Measurements from ENCODE around the gene AGRP. TPM values are rescaled to one million over a fixed set of nuclear protein-coding genes. Genes with fewer than 3 reads are reported as not detected.

The AGRP gene
- total RNA-seq, 2 donors from 2014 or later = not detected

DNA sequence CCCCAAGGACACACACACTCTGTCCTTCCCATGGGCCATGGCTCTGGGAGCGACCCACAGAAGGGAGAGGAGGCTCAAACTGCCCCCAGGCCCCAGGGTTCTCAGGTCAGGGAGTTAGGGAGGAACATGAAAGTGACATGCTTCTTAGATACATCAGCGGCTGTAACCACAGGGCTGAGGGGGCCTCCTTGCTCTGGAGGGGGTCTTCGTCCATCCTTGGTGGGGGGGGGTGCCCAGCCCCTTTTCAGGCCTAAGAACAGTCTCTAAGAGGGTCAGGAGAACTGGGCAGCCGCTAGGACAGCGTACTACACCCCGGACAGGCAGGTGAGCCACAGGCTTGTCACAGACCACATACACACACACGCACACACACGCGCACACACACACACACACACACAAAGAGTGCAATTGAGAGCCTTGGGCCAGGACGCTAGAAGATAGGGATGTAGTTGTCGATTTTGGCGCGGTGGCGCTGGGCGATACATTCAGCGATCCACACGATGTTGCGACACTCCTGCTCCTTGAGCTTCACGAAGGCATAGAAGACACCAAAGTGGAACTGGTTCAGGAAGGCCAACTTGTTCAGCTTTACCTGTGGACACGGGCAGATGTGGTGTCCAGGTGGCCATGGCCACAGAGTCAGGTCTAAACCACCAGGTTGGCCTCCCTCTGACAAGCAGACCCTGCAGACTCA lies 45.1 kb downstream of the AGRP start:
- ATAC-seq (no peak), DNase-seq (no peak)
- intact Hi-C loops (cut with DNase I) = no loop called here

DNA sequence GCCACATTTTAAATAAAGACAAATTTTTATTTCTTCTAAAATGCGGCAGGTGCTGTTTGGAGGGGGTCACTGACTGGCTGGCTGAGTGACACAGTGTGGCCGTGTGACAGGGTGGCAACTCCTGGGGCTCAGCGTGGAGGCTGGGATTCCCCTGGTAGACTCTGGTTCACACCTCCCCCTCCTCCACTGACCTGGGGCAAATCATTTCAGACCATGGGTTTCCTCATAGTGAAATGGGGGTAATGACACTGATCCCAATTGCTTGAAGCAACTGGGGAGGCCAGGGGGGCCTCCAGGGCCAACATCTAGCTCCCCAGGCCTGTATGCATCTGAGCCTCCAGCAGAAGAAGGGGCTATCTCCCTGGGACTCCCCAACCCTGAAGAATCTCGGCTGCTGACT lies 45.8 kb downstream of the AGRP start:
- intact Hi-C loops (cut with DNase I) = no loop called here
- no peak for DNase-seq
- no peak for ATAC-seq

DNA sequence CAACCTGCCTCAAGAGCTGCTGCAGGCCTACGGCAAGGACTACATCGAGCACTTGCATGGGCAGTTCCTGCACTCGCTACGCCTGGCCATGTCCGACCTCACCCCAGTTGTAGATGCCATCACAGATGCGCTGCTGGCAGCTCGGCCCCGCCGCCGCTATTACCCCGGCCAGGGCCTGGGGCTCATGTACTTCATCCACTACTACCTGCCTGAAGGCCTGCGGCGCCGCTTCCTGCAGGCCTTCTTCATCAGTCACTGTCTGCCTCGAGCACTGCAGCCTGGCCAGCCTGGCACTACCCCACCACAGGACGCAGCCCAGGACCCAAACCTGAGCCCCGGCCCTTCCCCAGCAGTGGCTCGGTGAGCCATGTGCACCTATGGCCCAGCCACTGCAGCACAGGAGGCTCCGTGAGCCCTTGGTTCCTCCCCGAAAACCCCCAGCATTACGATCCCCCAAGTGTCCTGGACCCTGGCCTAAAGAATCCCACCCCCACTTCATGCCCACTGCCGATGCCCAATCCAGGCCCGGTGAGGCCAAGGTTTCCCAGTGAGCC lies 46.6 kb downstream of the AGRP start:
- intact Hi-C loops (cut with DNase I) = no loop called here
- no peak for DNase-seq
- ATAC-seq = no peak

DNA sequence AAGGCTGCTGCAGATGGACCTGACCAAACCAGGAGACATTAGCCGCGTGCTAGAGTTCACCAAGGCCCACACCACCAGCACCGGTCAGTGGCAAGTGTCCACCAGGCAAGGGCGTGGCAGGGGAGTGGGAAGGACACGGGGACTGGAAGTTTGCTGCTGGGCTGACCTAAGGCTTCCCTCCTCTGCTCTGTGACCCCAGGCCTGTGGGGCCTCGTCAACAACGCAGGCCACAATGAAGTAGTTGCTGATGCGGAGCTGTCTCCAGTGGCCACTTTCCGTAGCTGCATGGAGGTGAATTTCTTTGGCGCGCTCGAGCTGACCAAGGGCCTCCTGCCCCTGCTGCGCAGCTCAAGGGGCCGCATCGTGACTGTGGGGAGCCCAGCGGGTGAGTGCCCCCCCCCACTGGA lies 47.6 kb downstream of the AGRP start:
- DNase-seq = no peak
- intact Hi-C loops (cut with DNase I) = no loop called here
- ATAC-seq = no peak

DNA sequence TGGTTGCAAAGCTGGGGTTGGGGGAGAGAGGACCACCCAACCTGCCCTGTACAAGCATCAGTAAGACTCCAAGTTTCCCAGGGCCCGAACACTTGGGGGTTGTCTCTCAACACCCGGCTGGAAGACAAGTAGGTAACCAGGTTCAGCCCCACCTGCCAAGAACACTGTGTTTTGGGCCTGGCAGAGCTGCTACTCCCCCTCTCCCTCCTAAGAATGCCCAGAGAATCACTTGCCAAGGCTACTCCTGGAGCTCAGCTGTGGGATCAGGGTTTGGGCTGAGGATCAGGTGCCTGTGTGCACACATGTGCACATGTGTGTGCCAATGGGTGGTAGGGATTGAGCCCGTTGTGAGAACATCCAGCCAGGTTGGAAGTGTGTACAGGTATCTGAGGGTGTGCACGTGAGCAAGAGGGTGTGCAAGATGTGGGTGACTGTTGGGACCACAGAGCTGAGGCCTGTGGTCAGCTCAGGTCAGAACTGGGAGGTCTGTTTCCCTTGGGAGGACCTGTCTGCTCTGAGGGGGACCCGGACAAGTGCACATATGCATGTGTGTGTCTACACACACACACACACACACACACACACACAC lies 50.1 kb downstream of the AGRP start:
- no peak for ATAC-seq
- DNase-seq = no peak
- intact Hi-C loops (cut with DNase I) = no loop called here

Other genes starting within 250 kb of the AGRP start
- gene FHOD1, start 236.1 kb downstream of the AGRP start, total RNA-seq = 10 to 100 TPM; 18.7 to 25.8 TPM
- 1 to 10 TPM; 1.3 to 1.5 TPM for gene SLC9A5, start 234.6 kb downstream of the AGRP start, total RNA-seq
- gene PLEKHG4, start 204.0 kb downstream of the AGRP start, total RNA-seq = 1 to 10 TPM; 1.8 to 2.2 TPM
- under 1 TPM in 1 of 2 donors, not detected in 1; 0.16 TPM for gene KCTD19, start 156.8 kb downstream of the AGRP start, total RNA-seq
- not detected for gene LRRC36, start 156.7 kb downstream of the AGRP start, total RNA-seq
- 10 to 100 TPM; 22.9 to 40.1 TPM for gene TPPP3, start 90.0 kb downstream of the AGRP start, total RNA-seq
- gene ZDHHC1, start 67.1 kb downstream of the AGRP start, total RNA-seq = 1 to 10 TPM; 4.6 to 6.8 TPM
- 1 to 10 TPM in 1 of 2 donors, not detected in 1; 1.6 TPM for gene HSD11B2, start 52.4 kb downstream of the AGRP start, total RNA-seq
- gene ATP6V0D1, start 2.4 kb downstream of the AGRP start, total RNA-seq = 10 to 100 TPM; 66.9 to 71.3 TPM
- gene RIPOR1, start 45.3 kb upstream of the AGRP start, total RNA-seq = 10 to 100 TPM; 66.2 to 80.9 TPM
- gene CTCF, start 79.0 kb upstream of the AGRP start, total RNA-seq = 10 to 100 TPM; 22.7 to 25.7 TPM
- 1 to 10 TPM; 1.1 to 1.2 TPM for gene CARMIL2, start 161.6 kb upstream of the AGRP start, total RNA-seq
- gene ACD, start 176.7 kb upstream of the AGRP start, total RNA-seq = 10 to 100 TPM in 1 of 2 donors, 1 to 10 TPM in 1; 9.0 to 10.2 TPM
- gene PARD6A, start 177.4 kb upstream of the AGRP start, total RNA-seq = 1 to 10 TPM; 2.5 to 4.8 TPM
- gene ENKD1, start 183.2 kb upstream of the AGRP start, total RNA-seq = 1 to 10 TPM; 7.6 to 9.6 TPM
- 1 to 10 TPM; 3.5 to 3.7 TPM for gene C16orf86, start 183.3 kb upstream of the AGRP start, total RNA-seq
- 10 to 100 TPM; 10.1 to 11.7 TPM for gene GFOD2, start 235.8 kb upstream of the AGRP start, total RNA-seq